GM23248 (cell line): ENCODE results near the gene ZNF831.

Experiments
- EZH2 ChIP-seq: fragments of 200-600 bp; sonication (generic); IDR thresholded peaks from 2 replicates; pipeline ENCODE4 v1.6.1; 2018; ENCODE audit warnings: antibody characterized with exemption, mild to moderate bottlenecking; ENCODE audit not compliant: insufficient read depth, poor library complexity, severe bottlenecking
- EZH2phosphoT487 ChIP-seq: fragments of 200-600 bp; sonication (generic); IDR thresholded peaks from 2 replicates; pipeline ENCODE4 v1.6.1; 2018; ENCODE audit warnings: antibody characterized with exemption, moderate library complexity, mild to moderate bottlenecking, low read depth; ENCODE audit not compliant: insufficient read depth

- TF ChIP-seq EZH2phosphoT487 (no peak), EZH2 (no peak)
Measured at GRCh38 chr20:59300333-59301081, 136.9 kb downstream of the ZNF831 start, which contains the start of gene EDN3.
